B cell (primary cell): ENCODE data around the gene BOC. TPM values are rescaled to one million over a fixed set of nuclear protein-coding genes. Genes with fewer than 3 reads are reported as not detected.
A peak's percentile ranks its signal among the peaks of the same experiment; 100 is the strongest.

Experiments
- ATAC-seq: fragments of 200-7000 bp; cut with Tn5 transposase; one replicate; pipeline ENCODE4 v1.10.0; 2021; ENCODE audit warnings: low read depth, mild to moderate bottlenecking, moderate number of reproducible peaks, moderate library complexity
- CTCF ChIA-PET: fragments of 350-600 bp; sonication (Branson Sonifier 250); formaldehyde crosslinking; loops from one replicate; lab custom pipeline; 2021; ENCODE audit warnings: antibody characterized with exemption, inconsistent platforms; lab: Charles Lee
- POLR2A ChIA-PET: fragments of 350-600 bp; sonication (Branson Sonifier 250); formaldehyde crosslinking; loops from one replicate; lab custom pipeline; 2021; ENCODE audit warnings: antibody characterized with exemption; lab: Charles Lee
- DNase-seq: peaks from one replicate; pipeline ENCODE4 v3.0.0; 2013
- H2AFZ ChIP-seq: 2 replicates; pipeline ENCODE4 v1.6.1; 2012; ENCODE audit warnings: mild to moderate bottlenecking, low read depth, low read length; ENCODE audit not compliant: insufficient read depth, poor library complexity, severe bottlenecking
- H3K27ac ChIP-seq, 2 donors: 1 replicate in 1 of 2; 2 replicates in 1 of 2; pipeline ENCODE4 v1.5.1; 2012 to 2013; ENCODE audit warnings: low read length in 2 of 2, mild to moderate bottlenecking in 2 of 2, moderate library complexity in 1 of 2
- H3K27me3 ChIP-seq, 4 experiments: fragments of 200-600 bp in 1 of 4; sonication (generic) in 1 of 4; replicated peaks in 1 of 4; 1 replicate in 2 of 4; 2 replicates in 2 of 4; pipeline versions ENCODE4 v1.6.1 to v1.7.0; 2013 to 2016; ENCODE audit warnings: low read length in 3 of 4, mild to moderate bottlenecking in 2 of 4, mixed read lengths in 1 of 4, moderate library complexity in 1 of 4; ENCODE audit not compliant: insufficient read depth in 4 of 4, control insufficient read depth in 3 of 4; ENCODE audit errors: control extremely low read depth in 1 of 4
- H3K36me3 ChIP-seq, 2 experiments: replicated peaks in 1 of 2; 1 replicate in 1 of 2; 2 replicates in 1 of 2; pipeline versions ENCODE4 v1.6.1 to v1.7.1; 2013; ENCODE audit warnings: low read length in 1 of 2; ENCODE audit not compliant: insufficient read depth in 2 of 2, control insufficient read depth in 1 of 2; ENCODE audit errors: control extremely low read depth in 1 of 2, extremely low read depth in 1 of 2
- H3K4me1 ChIP-seq, 2 donors: fragments of 200-600 bp in 1 of 2; sonication (generic) in 1 of 2; 1 replicate in 1 of 2; 2 replicates in 1 of 2; pipeline versions ENCODE4 v1.5.1 to v1.6.1; 2013 to 2017; ENCODE audit warnings: low read length in 2 of 2; ENCODE audit not compliant: control insufficient read depth in 2 of 2, insufficient read depth in 2 of 2
- H3K4me2 ChIP-seq: replicated peaks from 2 replicates; pipeline ENCODE3; 2012; ENCODE audit warnings: mild to moderate bottlenecking, low read depth, low read length; ENCODE audit not compliant: poor library complexity, severe bottlenecking
- H3K4me3 ChIP-seq, 5 experiments: fragments of 200-600 bp in 1 of 5; sonication (generic) in 1 of 5; 1 replicate in 3 of 5; 2 replicates in 2 of 5; pipeline versions ENCODE4 v1.5.1 to v1.7.0; 2011 to 2016; ENCODE audit warnings: low read length in 4 of 5, mild to moderate bottlenecking in 4 of 5, low read depth in 2 of 5, control low read depth in 1 of 5, moderate library complexity in 1 of 5; ENCODE audit not compliant: insufficient read depth in 1 of 5; ENCODE audit errors: control extremely low read depth in 1 of 5, extremely low read depth in 1 of 5
- H3K79me2 ChIP-seq: fragments of 200-600 bp; sonication (generic); one replicate; pipeline ENCODE4 v1.6.0; 2016; ENCODE audit warnings: low read length; ENCODE audit not compliant: control insufficient read depth, insufficient read depth
- H3K9ac ChIP-seq: fragments of 200-600 bp; sonication (generic); 2 replicates; pipeline ENCODE4 v1.6.1; 2017; ENCODE audit warnings: mild to moderate bottlenecking, low read length, moderate library complexity
- H3K9me3 ChIP-seq, 3 donors: one replicate each; pipeline versions ENCODE4 v1.6.1 to v1.7.1; 2013; ENCODE audit warnings: low read length in 2 of 3; ENCODE audit not compliant: control insufficient read depth in 2 of 3, insufficient read depth in 1 of 3; ENCODE audit errors: control extremely low read depth in 1 of 3
- H4K20me1 ChIP-seq: 2 replicates; pipeline ENCODE4 v1.6.0; 2012; ENCODE audit warnings: mild to moderate bottlenecking, low read length; ENCODE audit not compliant: insufficient read depth, control insufficient read depth, poor library complexity, severe bottlenecking
- H3K27ac Mint-ChIP-seq: one replicate; pipeline ENCODE4 v1.8.0; 2021; ENCODE audit warnings: mixed read lengths
- H3K27me3 Mint-ChIP-seq: one replicate; pipeline ENCODE4 v1.8.0; 2021; ENCODE audit warnings: mixed read lengths
- H3K4me1 Mint-ChIP-seq: one replicate; pipeline ENCODE4 v1.8.0; 2021; ENCODE audit warnings: mixed read lengths
- H3K4me3 Mint-ChIP-seq: one replicate; pipeline ENCODE4 v1.8.0; 2021; ENCODE audit warnings: mixed read lengths
- H3K9me3 Mint-ChIP-seq: one replicate; pipeline ENCODE4 v1.8.0; 2022; ENCODE audit warnings: mixed read lengths; ENCODE audit not compliant: insufficient read depth
- EZH2 ChIP-seq: IDR thresholded peaks from 2 replicates; pipeline ENCODE4 v1.6.1; 2012; ENCODE audit warnings: borderline replicate concordance, low read depth, mild to moderate bottlenecking, moderate library complexity, low read length; ENCODE audit not compliant: insufficient read depth, poor library complexity, severe bottlenecking
- WGBS: methylation state at CpG from one replicate; pipeline ENCODE4 v1.1.5; 2013; ENCODE audit warnings: missing lambda C conversion rate; ENCODE audit not compliant: insufficient coverage; 5-methylcytosine and 5-hydroxymethylcytosine counted together
- intact Hi-C: fragments of 100-400 bp; cut with micrococcal nuclease; formaldehyde crosslinking; loops from one replicate; pipeline ENCODE4 v1.10.0; 2022
- polyA plus RNA-seq: library from polyadenylated mRNA; depleted of rRNA; stranded (reverse); fragments of >200 nt; gene quantifications from 2 replicates; pipeline ENCODE4 v1.2.3, GENCODE V29; 2012
- total RNA-seq, 2 donors: library from RNA; stranded (reverse); fragments of 120-200 nt in 1 of 2; gene quantifications; 1 replicate in 1 of 2; 2 replicates in 1 of 2; pipeline versions ENCODE4 v1.2.3 to v1.2.4, GENCODE V29; 2013 to 2022
- TF ChIP-seq, protein P1 (sequence below): fragments of 200-600 bp; IDR thresholded peaks from one replicate; pipeline ENCODE4 v1.8.0; 2022; ENCODE audit warnings: antibody characterized with exemption, mild to moderate bottlenecking

Gene BOC
- total and polyA plus RNA-seq, 2 donors (not counting 1 experiment from before 2014, with no cell fraction given), result 0.12 to 2.0 TPM

DNA sequence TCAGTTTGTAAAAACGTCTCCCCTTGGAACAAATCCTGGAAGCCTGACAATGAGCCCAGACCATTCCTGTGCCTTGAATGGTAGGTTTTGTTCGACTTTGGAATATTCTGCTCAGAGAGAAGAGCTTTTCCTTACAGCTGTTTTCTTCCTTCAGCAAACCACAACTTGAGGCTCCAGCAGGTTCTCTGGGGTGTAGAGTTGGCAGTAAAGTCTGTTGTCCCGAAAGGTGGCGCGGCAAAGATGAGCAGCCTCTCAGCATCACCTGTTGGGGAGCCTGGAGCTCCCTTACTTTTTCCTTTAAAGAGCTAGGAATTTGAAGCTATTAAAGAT is 65.4 kb downstream of the BOC start:
- Histone ChIP-seq H3K9me3 (peaks cover 0 to 2% (median 0%) of the 10 kb centered on the region in 3 donors), H3K27ac (peak overlapping the region; percentile 60 to 63), H3K9ac (peak overlapping the region; percentile 60), H3K4me2 (peak overlapping the region; percentile 67), H3K36me3 (no peaks in the 10 kb centered on the region), H3K27me3 (no peaks in the 10 kb centered on the region), H2AFZ (peak overlapping the region; percentile 79), H3K4me3 (peak overlapping the region in 4 of 5 experiments; percentile 20 to 50 (median 42)), H3K4me1 (peaks cover 28 to 38% of the 10 kb centered on the region in 2 donors), H4K20me1 (no peaks in the 10 kb centered on the region), H3K79me2 (no peaks in the 10 kb centered on the region)
- WGBS, result 40% methylated on average over 1 of the region's 5 CpGs
- no peak for ATAC-seq
- ChIA-PET POLR2A (no interaction called here), CTCF (interaction anchor here (0.9 to 4.4 kb wide), 6 partner anchors 12 to 1287 kb away, joined by 3 to 35 read pairs (median 5); no protein-coding TSS in a partner anchor)
- TF ChIP-seq, protein P1, sequence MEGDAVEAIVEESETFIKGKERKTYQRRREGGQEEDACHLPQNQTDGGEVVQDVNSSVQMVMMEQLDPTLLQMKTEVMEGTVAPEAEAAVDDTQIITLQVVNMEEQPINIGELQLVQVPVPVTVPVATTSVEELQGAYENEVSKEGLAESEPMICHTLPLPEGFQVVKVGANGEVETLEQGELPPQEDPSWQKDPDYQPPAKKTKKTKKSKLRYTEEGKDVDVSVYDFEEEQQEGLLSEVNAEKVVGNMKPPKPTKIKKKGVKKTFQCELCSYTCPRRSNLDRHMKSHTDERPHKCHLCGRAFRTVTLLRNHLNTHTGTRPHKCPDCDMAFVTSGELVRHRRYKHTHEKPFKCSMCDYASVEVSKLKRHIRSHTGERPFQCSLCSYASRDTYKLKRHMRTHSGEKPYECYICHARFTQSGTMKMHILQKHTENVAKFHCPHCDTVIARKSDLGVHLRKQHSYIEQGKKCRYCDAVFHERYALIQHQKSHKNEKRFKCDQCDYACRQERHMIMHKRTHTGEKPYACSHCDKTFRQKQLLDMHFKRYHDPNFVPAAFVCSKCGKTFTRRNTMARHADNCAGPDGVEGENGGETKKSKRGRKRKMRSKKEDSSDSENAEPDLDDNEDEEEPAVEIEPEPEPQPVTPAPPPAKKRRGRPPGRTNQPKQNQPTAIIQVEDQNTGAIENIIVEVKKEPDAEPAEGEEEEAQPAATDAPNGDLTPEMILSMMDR, result no peak
- TF ChIP-seq EZH2, result no peak
- no peak for DNase-seq
- H3K4me1 Mint-ChIP-seq, result peaks cover 38% of the 10 kb centered on the region
- peak overlapping the region; percentile 89 for H3K4me3 Mint-ChIP-seq
- H3K27ac Mint-ChIP-seq, result peak overlapping the region; percentile 92
- intact Hi-C loops, result no loop called here
- H3K9me3 Mint-ChIP-seq, result no peaks in the 10 kb centered on the region
- H3K27me3 Mint-ChIP-seq, result no peaks in the 10 kb centered on the region

DNA sequence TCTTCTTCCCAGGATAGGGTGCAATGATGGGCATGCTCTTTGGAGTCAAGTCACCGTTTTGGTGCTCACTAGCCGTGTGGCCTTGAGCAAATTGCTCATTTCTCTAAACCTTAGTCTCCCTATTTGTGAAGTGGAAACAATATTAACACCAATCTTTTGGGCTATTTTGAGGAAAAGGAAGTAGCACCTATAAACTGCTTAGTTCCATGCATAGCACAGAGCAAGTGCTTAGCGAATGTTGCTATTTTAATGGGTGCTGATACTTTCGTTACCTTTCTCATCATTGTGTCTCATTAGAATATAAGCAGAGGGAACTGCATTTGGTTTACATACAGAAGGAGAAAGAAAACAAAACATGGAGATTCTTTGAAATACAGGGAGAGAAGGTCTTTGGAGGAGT is 66.1 kb downstream of the BOC start:
- H3K36me3 ChIP-seq, result no peaks in the 10 kb centered on the region
- peak; percentile 31 for ATAC-seq
- peaks cover 38% of the 10 kb centered on the region for H3K4me1 Mint-ChIP-seq

More for the DNA sequence above, 66.1 kb downstream of the BOC start:
- Histone ChIP-seq H3K27ac (peak overlapping the region; percentile 60 to 63), H3K79me2 (no peaks in the 10 kb centered on the region), H3K4me1 (peaks cover 28 to 38% of the 10 kb centered on the region in 2 donors), H4K20me1 (no peaks in the 10 kb centered on the region), H3K4me3 (peak overlapping the region in 1 of 5 experiments; percentile 50), H3K27me3 (no peaks in the 10 kb centered on the region), H3K9me3 (peaks cover 0 to 2% (median 0%) of the 10 kb centered on the region in 3 donors), H2AFZ (peak overlapping the region; percentile 36), H3K9ac (peak overlapping the region; percentile 60), H3K4me2 (peak overlapping the region; percentile 67)
- intact Hi-C loops, result no loop called here
- no CpG with 5 or more reads among the region's 4 CpGs for WGBS
- TF ChIP-seq, protein P1, result no peak
- TF ChIP-seq EZH2, result no peak
- Mint-ChIP-seq H3K27me3 (no peaks in the 10 kb centered on the region), H3K4me3 (peak overlapping the region; percentile 89), H3K9me3 (no peaks in the 10 kb centered on the region), H3K27ac (peak overlapping the region; percentile 92)
- ChIA-PET CTCF (interaction anchor here (0.9 to 4.4 kb wide), 5 partner anchors 7 to 1288 kb away, joined by 3 to 35 read pairs (median 6); no protein-coding TSS in a partner anchor), POLR2A (no interaction called here)
- DNase-seq, result peak; percentile 30
